GM04503 (cell line): ENCODE results near the gene FBXL14.

Experiments used
- DNase-seq: peaks from one replicate; pipeline ENCODE4 v3.0.0-alpha.2; 2012; ENCODE audit warnings: low read depth

FBXL14 gene

DNA sequence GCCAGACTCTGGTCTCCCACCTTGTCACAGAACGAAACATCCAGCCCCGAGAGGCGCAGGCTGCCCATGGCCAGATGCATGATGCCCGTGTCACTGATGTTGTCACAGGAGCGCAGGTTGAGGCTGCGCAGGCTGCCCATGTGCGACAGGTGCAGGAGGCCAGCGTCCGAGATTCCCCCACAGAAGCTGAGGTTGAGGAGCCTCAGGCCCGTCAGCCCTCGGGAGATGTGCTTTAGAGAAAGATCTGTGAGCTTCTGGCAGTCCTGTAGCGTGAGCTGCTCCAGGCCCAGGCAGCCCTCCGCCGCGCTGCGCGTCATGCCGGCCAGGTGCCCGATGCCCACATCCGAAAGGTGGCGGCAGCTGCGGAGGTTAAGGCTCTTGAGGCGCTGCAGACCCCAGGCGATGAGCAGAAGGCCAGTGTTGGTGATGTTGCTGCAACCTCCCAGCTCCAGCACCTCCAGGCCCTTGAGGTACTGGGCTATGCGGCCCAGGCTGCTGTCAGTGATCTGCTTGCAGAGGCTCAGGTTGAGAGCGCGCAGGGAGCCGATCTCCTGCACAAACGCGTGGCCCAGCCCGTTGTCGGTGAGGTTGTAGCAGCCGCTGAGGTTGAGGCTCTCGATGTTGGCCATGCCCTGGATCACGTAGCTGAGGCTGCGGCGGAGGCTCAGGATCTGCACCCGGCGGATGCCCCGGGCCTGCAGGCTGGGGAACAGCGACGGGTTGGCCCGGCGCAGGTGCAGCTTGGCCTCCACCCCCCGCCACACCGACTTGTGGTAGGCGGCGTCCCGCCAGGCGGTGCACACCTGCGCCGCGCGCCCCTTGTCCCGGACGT is 991 bp downstream of the FBXL14 start:
- no peak for DNase-seq

GRCh38 chr12:1592444-1593173 is 1.8 kb downstream of the FBXL14 start:
- no peak for DNase-seq

DNA sequence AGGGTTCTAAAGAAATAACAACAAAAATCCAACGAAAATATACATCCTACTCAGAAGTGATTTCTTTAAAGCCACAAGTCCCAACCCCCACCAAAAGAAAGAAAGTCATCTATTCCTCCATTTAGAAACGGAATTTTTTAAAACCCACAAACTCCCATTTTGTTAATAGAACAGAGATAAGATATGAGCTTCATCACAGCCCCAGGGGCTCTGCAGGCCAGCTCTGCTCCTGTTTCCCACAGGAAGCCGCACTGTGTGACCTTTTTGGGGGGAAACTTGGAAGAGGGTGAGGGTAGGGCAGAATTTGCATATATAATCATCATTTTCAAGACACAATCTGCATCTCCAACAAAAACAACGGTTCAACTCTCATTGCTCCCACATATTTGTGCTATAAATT is 2.8 kb downstream of the FBXL14 start:
- DNase-seq, result no peak

- DNase-seq, result no peak
Observed at GRCh38 chr12:1591034-1591433, 3.3 kb downstream of the FBXL14 start.

- peak; percentile 43 for DNase-seq
Observed at GRCh38 chr12:1590221-1590979, 4.0 kb downstream of the FBXL14 start.

GRCh38 chr12:1588575-1588947 is 5.8 kb downstream of the FBXL14 start:
- DNase-seq, result no peak

DNA sequence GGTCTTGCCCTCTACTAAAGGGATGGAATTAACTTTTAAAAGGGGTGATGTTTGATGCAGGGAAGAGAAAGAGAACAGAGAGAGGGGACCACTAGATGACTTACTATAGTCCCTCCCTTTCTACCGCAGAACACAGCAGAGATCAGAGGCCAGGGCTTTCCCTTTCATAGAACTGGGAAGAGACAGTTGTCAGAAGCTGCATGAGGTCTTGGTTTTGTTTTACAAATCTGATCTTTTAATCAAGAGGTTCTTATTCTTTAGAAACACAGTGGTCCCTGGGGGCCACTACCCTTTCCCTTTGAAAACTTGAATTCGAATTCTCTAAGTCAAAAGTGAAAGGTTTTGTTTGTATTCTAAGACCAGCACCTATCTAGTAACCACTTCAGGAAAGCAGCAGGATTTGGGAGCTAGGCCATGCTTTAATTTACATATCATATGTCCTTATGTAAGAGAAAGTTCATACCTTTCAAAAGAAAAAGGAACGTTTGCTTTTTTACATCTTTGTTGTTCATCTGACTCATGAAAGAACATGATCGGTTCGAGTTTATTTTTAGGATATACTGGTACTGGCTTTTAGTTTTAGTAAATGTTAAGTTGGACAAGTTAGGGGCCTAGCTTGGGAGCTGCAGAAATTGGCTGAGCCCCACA is 6.3 kb downstream of the FBXL14 start:
- no peak for DNase-seq

GRCh38 chr12:1584326-1584725 is 10.1 kb downstream of the FBXL14 start:
- no peak for DNase-seq

DNA sequence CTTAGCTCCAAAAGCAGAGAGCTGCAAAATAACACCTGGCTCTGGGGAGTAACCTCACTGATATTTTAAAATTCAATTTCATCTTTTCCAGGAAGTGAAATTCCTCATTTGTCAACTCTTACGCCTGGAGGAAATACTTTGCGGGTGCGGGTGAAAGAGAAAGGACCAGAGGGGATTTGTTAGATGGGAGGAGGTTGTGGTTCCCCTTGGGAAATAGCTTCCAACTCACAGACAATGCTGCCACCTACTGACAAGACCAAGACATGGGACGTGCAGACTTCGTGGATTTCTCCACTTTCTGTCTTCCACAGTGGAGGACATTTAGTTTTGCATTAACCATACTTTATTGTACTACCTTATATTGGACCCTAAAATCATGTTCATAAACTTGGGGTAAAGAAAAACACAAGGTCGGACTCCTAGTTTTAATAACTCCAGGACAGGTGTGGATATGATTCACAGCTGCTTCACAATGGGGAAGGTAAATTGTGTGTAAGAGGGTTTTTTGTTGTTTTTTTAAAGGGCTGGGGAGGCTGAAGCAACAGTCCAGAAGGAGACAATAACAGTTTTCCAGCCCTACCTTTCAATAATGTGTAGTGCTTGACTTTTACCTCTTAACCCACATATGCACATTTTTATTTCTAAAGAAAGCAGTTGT is 10.8 kb downstream of the FBXL14 start:
- DNase-seq, result no peak

DNA sequence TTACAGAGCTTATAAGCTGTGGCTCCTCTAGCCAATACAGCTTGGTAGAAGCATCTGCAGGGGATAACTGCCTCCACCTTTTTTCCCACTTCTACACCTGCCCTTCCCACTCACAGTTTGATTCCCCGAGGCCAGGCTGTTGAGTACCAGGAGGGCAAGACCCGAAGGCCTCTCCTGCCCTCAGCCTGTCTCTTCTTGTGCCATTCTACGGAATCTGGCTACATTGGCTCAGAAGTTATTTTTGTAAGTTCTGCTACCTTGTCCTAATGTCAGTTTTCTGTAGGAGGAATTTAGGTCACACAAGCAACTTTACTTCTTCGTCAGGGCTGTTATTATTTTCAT is 11.7 kb downstream of the FBXL14 start:
- DNase-seq, result no peak

- no peak for DNase-seq
Observed at GRCh38 chr12:1581973-1582708, 12.2 kb downstream of the FBXL14 start.

GRCh38 chr12:1580526-1580925 is 13.9 kb downstream of the FBXL14 start:
- no peak for DNase-seq

GRCh38 chr12:1579651-1580435 is 14.5 kb downstream of the FBXL14 start:
- no peak for DNase-seq

GRCh38 chr12:1576410-1577241 is 17.8 kb downstream of the FBXL14 start:
- peak; percentile 62 for DNase-seq

GRCh38 chr12:1575408-1576401 is 18.7 kb downstream of the FBXL14 start:
- DNase-seq, result no peak

DNA sequence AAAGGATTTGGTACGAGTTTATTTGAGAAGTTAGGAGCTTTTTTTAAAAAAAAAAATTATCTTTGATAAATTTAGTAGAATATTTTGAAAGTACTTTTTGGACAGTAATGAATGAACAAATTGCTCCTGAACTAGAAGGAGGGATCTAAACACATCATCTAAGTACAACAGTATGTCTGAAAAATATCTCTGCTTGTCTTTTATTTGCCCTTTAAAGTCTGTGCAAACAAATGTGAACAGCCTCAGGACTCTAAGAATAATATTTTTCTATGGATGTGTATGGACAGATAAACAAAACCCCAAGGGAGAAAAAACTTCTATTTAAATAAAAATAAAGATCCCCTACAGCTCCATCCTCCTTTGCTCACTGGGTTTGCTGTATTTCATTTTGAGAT is 19.5 kb downstream of the FBXL14 start:
- no peak for DNase-seq

GRCh38 chr12:1573960-1574864 is 20.2 kb downstream of the FBXL14 start:
- no peak for DNase-seq
